GM12892 (cell line): ENCODE data around the gene SIK3.

Source experiments
- POLR2A ChIP-seq: IDR thresholded peaks from 2 replicates; pipeline ENCODE4 v1.6.1; 2011; ENCODE audit warnings: low read depth, low read length, control low read depth
- POLR2AphosphoS5 ChIP-seq: IDR thresholded peaks from 2 replicates; pipeline ENCODE4 v1.6.1; 2011; ENCODE audit warnings: low read depth, low read length, control low read depth
- TAF1 ChIP-seq: IDR thresholded peaks from 2 replicates; pipeline ENCODE4 v1.6.1; 2011; ENCODE audit warnings: low read depth, mild to moderate bottlenecking, control low read depth, low read length, borderline replicate concordance

DNA sequence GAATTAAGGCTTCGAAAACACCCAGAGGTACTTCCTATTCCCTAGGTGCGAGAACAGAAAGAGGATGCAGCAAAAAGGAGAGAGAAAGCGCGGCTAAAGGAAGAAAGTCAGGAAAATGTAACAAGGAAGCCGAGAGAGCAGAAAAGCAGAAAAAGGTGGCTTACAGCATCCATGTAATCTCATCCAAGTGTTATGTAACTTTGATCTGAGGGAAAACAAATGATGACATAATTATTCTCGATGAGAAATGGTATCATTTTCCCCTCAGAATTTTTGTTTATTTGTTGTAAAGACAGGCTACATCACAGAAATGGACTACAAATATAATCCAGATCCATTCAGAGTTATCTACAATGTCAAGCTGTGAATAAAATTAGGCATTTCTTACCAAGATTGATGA is 191.7 kb downstream of the SIK3 start:
- TF ChIP-seq POLR2A (no peak), POLR2AphosphoS5 (no peak), TAF1 (no peak)
